Kidney tubule cell (primary cell): ENCODE data around the gene CRIP1.

Source experiments
- DNase-seq: peaks from one replicate; pipeline ENCODE4 v3.0.0-alpha.2; 2018; ENCODE audit warnings: low spot score

CRIP1 gene

DNA sequence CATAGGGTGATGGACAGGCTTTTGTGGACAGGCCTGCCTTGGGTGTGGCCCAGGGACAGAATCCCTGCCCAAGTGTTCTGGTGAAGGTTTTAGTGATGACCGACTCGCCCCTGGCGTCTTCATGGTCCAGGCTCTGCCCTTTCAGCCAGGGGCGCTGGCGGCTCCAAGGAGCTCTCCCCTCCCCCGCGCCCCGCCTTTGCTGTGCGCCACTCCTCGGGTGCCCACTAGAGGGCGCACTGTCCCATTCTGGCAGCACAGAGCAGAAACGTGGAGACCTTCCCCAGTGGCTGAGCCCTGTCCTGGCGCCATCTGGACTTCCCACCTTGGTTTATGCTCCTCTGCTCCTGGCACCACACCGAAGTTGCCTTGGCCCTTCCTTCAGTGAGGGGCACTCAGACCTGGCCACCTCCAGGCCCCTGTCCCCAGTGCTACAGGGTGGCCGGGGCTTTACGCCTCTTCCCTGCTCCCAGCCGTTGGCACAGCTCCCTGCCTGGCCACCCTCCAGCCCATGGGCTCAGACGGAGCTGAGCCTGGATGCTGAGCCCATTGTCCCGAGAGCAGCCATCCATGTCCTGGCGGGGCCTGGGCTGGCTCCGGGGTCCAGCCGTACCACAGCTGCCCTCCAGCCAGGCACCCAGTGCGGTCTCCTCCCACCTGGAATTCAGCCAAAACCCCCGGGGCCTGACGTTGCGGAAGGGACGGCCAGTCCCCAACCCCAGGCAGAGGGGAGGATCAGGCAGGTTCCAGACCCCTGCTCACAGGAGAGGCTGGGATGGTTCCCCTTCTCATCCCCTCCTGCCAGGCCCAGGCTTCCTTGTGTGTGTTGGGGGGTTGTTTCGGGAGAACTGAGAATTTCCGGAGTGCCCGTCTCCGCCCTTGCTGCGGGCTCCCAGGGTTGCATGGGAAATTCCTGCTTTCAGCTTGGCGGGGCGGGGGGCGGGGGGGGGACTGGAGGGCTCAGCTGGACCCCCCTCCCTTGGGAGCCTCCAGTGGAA is 5.6 kb upstream of the CRIP1 start:
- DNase-seq = peak; percentile 88

DNA sequence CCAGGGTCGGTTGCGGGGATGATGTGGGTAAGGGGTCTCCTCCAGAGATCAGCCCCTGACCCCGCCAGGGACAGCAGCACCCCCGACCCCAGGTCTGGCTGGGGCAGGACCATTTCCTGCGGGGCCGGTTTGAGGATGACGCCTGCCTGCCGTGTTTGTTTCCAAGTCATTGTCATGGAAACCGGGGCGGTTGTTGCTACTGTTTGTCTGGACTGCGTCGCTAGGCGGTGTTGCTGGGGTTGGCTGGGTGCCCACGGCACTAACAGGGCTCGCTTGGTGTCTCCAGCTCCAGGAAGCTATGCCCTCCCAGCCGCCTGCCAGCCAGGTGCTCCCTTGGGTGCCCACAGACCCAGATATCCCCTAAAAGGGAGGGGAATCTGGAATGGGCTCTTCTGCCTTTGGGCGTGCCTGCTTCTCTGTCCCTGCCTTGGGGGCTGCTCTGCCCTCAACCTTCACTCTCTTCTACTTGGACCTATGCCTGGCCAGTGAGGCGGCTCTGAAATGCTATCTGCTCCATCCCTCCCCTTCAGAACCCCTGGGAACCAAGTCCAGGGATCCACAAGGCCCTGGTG is 4.7 kb upstream of the CRIP1 start:
- DNase-seq = peak; percentile 99

DNA sequence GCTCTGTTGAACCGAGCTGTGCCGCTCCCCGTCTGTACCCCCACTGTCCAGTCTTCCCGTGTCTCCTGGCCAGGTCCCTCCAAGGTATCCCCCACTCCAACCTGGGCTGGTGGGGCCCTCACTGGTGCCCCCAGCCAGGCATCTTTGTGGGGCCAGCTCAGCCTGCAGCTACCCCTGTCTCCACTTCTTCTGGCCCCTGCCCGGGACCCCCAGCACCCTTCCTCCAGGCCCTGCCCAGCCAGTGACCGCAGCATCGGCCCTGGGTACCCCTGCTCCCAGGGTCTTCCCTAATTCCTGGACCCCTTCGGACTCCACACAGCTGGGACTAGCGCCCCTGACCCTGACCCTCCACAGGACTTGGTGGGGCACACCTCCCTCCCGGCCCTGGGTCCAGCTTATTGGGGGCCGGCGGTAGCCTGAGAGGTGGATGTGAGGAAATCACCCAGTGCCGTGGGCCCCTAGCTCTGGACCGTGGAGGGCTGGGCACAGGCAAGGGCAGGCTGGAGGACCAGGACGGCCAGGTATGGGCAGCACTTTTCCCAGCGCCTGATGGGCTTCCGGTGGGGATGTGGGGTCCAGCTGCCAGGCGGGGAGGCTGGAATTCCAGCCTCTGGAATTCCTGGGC is 4.1 kb upstream of the CRIP1 start:
- DNase-seq = no peak

DNA sequence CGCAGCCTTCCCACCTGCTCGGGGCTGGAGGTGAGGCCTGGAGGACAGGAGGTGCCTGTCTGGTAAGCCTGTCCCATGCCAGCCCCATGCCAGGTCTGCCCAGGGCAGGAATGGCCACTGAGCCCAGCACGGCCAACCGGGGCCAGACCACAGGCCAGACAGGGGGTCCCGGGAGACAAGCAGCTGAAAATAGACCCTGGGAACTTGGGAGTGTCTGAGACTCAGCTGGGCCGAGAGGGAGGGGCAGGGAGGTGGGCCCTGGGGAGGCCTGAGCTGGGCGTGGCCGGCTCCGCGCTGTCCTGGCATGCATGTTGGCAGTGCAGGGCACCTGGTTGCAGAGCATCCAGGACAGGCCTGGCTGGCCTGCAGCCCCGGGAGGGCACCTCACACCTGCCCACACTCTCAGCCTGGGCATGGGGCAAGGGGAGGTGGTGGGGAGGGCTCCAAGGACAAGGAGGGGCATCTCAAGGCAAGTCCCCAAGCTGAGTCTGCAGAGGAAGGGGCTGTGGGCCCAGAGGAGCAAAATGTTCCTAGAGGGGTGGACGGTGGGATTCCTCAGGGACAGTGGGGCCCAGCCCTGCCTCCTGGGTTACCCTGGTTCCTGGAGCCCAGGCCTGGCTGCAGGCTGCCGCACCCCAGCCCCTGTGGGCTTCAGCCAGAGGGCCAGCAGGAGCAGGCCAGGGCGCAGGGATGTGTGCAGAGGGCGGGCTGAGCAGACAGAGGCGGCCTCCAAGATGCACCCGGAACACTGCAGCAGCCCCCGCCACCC is 3.2 kb upstream of the CRIP1 start:
- no peak for DNase-seq

DNA sequence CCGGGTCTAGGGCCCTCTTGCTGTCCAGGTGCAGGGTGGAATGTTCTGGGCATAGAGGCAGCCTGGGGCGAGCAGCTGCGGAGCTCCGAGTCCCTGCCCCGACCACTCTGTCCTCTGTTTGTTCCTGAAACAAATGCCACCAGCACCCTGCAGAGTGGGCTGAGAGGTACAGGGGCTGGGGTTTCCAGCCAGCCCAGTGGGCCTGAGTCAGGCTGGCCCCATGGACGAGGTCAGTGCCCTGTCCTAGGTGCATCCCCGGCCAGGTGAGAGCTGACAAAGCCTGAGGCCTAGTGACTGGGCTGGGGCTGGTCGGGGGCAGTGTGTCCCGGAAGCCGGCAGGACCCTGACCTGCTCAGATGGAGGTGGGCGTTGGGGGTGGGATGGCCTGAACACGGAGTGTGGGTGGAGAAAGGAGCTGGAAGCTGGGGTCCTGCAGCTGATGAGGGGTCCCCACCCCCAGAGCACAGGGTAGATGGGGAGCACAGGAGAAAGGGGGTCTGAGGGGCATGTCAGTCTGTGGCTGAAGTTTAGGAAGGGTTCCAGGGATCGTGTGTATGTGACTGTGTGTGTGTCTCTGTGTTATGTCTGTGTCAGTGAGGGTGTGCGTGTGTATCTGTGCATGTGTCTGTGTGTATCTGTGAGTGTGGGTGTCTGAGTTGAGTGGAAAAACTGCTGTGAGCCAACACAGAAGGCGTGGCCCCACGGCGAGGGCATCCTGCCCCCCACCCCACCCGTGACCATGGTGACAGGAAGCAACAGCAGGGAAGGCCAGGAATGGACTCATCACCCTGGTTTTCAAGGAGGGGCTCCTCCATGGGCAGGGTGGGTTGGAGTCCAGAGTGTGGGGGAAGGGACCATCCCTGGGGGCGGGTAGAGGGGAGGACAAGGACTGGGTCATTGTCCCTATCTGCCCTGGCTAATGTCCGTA is 2.4 kb upstream of the CRIP1 start:
- DNase-seq = no peak

DNA sequence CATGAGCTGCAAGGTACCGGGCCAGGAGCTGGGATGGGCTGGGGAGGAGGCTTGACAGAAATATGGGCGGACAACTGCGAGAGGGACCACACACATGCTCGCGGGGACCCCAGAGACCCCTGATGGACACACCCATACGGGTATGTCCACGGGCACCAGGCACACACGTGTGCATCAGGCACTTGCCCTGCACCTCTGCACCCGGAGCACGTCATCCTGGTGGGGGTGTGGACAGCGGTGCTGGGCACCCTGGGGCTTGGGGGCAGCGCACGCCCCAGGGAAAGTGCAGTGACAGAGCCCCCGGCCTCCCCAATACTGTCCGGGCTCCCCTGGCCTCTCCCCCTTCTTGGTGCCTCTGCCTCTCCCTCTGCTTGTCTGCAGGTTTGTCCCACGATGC is 1.7 kb upstream of the CRIP1 start:
- DNase-seq = no peak

DNA sequence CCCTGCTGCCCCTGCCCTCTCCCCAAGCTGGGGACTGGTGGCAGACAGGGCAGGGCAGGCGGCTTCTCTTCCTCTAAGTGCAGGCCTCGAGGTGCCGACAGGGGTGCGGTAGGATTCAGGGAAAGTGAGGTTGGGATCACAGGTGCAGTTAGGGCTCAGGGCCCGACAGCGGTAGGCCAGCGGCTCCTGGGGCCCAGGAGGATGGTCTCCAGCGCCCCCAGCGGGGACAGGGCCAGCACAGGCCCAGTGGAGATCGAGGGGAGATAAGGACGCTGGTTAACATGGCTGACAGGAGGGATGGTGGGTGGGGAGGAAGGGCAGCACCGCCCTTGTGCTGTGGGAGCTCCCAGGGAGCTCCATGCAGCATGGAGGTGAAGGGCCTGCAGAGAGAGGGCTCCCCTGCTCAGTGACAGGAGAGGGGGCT is 935 bp upstream of the CRIP1 start:
- DNase-seq = peak; percentile 36

DNA sequence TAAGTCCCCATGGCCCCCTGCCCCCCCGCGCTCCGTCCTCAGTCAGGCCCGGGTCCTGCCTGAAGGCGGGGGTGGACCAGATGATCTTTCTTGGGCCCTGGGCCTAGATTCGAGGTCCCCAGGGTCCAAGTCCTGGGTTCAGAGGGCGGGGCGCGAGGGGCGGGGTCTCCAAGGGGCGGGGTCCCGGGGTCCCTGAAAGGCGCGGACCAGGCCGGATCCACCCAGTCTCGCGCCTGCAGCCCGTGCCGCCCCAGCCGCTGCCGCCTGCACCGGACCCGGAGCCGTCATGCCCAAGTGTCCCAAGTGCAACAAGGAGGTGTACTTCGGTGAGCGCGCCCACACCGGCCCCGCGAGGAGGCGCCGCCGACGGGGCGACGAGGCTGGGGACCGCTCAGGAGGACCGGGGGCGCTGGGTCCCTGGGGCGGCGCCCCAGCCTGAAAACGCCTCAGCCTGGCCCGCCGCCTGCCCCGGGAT is 325 bp downstream of the CRIP1 start:
- no peak for DNase-seq

DNA sequence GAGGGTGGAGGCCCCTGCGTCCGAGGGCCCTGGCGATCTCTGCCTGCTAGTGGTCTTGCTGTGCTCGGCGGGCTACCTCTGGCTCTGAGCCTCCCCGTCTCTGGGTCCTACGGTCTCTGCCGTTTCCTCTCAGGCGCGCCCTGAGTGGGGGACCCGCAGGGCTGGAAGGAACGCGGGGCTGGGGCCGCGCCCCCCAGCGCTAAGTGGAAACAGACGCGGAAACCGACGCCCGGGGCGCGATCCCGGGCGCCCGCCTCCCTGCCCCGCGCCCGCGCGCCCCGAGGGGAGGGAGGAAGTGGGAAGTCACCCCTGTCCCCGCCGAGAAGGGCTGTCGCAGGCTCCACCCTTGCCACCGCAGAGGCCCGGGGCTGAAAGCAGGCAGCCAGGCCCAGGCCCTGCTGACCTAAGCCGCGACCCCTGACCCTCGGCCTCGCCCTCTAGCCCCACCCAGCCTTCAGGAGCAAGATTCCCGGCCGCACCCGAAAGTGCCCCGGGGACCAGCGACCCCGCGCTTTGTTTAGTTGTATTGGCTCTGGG is 831 bp downstream of the CRIP1 start:
- DNase-seq = no peak

DNA sequence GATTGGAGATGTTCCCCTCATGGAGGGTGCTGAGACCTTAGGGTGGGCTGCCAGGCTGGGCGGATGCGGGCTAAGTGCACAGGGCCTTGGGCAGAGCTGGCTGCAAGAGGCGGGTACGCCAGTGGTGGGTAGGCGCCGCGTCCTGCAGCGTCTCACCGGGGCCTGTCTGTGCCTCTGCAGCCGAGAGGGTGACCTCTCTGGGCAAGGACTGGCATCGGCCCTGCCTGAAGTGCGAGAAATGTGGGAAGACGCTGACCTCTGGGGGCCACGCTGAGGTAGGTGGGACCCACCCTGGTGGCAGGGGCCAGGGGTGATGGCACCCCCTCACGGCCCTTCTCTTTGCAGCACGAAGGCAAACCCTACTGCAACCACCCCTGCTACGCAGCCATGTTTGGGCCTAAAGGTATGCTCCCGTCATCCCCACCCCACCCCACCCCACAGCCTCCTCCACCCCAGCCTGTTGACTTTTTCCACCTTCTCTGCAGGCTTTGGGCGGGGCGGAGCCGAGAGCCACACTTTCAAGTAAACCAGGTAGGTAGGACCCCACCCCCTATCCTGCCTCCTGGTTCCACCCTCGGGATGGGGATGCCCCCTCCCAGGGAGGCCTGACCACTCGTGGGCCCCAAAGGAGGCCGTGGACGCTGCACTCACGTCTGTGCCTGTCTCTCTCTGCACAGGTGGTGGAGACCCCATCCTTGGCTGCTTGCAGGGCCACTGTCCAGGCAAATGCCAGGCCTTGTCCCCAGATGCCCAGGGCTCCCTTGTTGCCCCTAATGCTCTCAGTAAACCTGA is 1.5 kb downstream of the CRIP1 start:
- no peak for DNase-seq

DNA sequence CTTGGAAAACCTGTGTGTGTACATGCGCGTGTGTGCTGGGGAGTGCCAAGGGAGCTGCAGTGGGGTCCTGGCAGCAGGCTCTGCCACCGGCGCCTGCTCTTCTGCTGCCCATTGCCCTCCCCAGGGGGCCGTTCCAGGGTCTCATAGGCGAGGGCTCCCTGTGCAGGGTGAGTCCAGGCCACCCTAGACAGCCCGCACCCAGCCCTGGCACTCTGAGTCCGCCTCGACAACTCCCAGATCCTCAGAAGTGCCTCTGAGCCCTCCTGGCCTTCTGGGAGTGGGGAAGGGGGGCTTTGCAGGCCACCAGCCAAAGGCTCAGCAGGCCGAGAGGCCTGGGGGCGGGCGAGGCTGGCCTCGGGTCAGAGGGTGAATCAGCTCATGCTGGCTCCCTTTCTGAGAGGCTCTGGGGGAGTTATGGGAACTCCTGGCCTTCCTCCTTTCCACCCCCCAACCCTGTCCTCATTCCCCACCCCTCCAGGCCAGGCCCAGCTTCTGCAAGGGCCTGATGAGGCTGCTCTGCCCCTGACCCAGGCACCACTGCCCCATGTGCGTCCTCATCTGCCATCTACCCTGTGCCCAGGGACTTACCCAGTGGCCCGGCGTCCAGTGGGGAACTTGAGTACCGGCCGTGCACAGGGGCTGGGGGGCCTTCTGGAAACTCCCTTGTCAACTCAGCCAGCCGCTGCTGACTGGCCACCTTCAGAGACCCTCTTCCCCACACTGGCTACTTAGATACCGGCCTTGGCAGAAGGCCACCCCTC is 2.3 kb downstream of the CRIP1 start:
- DNase-seq = no peak

DNA sequence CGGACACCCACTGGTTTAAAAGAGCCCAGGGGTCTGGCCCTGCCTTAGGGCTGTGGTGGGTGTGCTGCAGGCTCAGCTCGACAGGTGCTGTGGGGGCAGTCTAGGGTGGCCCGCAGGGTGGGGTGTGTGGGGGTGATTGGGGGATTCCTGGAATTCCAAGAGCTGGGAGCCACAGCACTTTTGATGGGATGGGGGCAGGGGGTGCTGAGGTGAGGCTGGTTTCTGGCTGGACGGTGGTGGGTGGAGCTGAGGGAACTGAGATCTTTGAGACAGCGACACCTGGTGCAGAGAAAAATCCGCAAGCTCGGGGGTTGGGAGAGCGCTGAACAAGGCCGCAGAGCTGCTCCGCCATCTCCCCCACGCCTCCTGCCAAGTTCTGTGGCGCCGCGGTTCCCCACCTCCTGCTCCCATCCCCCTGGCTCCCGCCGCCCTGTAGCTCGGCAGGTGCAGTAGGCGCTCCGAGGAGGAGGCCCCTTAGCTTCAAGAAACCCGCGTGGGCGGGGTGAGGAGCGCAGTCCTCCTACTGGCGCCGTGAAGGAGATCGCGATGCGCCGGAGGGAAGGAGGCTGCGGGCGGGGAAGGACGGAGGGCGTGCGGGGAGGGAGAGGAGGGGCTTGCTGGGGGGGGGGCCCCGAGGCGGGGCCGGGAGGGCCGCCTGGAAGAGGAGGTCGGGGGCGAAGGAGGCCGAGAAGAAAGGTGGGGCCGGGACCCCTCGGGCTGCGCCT is 3.0 kb downstream of the CRIP1 start:
- peak; percentile 90 for DNase-seq

DNA sequence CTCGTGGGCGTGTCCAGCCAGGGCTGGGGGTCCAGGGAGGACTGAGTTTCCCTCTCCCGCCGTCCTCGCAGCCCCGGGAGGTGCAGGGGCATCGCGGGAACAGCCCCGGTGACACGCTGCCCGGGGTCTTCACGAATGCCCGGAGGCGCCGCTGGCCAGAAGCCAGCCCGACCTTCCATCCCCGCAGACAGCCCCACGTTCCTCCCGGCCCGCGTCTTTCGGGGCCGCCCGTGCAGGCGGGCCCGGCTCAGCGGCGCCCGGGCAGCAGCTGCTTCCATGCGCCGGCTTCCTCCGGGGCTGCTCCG is 3.5 kb downstream of the CRIP1 start:
- peak; percentile 23 for DNase-seq

DNA sequence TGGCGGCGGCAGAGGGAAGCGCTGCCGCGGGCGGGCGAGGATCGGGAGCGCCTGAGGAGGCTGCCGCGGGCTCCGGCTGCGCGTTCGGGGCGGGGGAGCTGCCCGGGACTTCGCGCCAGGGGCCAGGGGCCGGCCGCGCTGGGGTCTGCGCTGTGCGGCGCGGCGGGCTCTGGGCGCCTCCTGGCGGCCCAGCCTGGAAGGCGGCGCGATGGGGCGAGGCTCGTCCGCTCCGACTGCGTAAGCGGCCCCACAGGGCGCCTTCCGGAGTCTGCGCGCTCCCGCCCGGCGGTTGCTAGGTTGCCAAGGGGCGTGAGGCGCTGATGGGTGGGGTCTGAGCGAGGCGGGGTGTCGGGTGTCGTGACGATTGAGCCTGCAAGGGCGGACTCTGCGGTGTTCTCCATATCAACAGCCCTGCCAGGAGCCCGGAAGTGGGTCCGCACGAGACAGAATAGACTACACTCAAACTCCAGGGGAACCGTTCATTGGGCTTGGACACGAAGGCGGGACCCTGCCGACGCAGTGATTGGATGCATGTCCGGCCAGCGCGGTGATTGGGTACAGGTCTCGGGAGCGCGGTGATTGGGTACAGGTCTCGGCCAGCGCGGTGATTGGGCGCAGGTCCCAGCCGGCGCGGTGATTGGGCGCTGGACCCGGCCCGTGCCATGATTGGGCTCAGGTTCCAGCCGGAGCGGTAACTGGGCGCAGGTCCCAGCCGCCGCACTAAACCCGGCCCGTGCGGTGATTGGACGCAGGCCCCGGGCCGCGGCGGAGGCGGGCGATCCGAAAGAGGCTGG is 4.1 kb downstream of the CRIP1 start, which contains the start of gene TEDC1:
Gene TEDC1, plus strand, starts transcription at position 675 of the 794 bp plus-strand sequence. CDS start 130 bp downstream, outside the sequence.
- DNase-seq = peak; percentile 100

DNA sequence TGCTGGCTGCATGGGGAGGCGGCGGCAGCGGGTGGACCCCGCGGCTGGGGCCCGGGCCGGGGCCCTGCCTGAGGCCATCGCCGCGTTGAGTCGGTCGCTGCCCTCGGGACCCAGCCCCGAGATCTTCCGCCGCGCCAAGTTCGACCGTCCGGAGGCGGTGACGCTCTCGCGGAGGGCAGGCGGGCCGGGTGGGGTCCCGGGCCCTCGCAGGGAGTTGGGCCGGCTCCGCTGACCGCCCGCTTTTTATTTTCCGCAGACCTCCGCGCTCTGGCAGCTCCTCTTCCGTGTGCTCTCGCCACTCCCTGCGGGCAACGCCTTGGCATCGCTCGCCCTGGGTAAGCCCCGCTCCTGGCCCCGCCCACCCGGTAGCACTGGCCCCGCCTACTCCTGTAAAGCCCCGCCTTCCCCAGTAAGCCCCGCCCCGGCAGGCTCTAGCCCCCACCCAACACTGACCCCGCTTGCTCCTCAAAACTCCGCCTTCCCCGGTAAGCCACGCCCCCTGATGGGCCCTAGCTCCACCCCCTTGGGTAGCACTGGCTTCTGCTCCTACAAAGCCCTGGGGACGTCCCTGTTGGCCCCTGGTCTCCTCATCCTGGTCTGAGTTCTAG is 4.8 kb downstream of the CRIP1 start:
- peak; percentile 80 for DNase-seq

DNA sequence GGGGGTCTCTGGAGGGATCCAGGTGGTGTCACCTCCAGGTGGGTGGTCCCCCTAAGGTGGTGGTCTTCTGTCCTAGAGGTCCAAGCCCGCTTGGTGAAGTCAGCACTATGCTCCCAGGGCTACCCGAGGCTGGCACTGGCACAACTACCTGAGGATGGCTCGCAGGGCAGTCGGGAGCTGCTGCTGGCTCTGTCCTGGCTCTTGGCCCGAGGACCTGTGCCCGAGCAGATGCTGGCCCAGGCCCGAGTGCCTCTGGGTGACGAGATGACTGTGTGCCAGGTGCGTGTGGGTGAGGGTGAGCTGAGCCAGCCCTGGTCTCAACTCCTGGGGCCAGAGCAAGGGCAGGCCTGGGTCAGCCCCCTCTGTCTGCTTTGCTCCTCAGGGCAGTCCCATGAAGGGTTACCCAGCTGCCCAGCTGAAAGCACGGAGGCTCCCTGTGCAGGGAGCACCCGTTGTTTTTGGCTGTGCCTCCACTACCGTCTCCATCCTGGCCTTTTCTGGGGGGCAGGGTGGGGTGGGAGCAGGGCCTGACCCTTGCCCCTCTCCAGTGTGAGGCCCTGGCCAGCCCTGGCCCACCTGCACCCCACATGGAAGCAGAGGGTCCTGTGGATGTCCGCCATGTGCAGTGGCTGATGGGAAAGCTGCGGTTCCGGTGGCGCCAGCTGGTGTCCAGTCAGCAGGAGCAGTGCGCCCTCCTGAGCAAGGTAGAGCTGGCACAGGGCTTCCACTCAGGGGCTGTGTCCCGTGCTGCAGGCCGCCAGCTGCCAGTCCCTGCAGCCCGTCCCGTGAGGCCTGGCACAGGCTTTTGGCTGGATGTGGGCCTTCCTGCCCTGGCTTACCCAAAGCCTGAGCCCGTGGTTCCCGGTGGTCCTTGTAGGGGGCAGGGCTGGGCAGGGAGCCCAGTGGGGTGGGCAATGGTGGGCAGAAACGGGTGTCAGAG is 5.6 kb downstream of the CRIP1 start:
- no peak for DNase-seq
